Measurements from ENCODE around the gene MISFA. TPM values are rescaled to one million over a fixed set of nuclear protein-coding genes. Genes with fewer than 3 reads are reported as not detected.
A peak's percentile ranks its signal among the peaks of the same experiment; 100 is the strongest.

The MISFA gene
- polyA plus RNA-seq, 1 donor (not counting 4 experiments of a cell fraction or from before 2014, with no cell fraction given), result 0.63 TPM

DNA sequence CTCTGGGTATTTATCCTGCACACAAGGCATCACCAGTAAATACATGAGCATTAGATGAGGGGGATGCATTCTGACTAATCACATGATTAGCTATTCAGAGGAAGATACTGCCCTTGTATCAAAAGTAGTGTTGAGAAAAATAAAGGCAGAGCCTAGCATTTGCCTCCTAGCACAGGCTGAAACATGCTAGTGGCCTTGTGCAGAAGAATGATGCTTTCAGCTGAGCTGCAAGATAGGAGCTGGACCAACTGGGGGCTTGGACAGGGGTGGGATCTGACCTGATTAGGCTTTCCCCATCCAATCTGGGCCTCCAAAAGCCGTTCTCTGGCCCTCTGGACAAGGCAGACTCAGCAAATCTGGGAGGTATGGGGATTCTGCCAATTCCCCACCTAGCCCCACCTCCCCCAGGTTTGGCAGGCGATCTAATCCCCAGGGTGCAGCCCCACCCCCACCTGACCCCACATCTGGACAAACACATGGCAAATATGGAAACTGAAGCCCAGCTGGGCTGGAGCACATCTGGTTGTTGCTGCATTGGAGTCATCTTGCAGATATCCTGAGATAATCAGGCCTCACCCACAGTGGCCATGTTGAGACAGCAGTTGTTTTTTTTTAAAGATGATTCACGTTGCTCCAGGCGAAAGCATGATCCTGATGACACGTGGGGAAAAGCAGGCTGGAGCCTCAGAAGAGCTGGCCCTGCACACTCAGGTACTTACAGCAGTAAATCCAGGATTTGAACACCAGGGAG lies 4.4 kb upstream of the MISFA start:
- Histone ChIP-seq H3K27ac (ENCODE audit: control insufficient read depth, insufficient read depth, low read length) (peak overlapping the region; percentile 66), H3K27me3 (ENCODE audit: control insufficient read depth, extremely low read depth, insufficient read depth, low read length) (no peaks in the 10 kb centered on the region), H3K9me1 (ENCODE audit: control insufficient read depth, extremely low read depth, insufficient read depth, low read length) (no peaks in the 10 kb centered on the region), H4K20me1 (ENCODE audit: control insufficient read depth, extremely low read depth, insufficient read depth, low read length) (no peaks in the 10 kb centered on the region), H3K4me1 (ENCODE audit: control insufficient read depth, extremely low read depth, insufficient read depth, low read length) (peaks cover 26% of the 10 kb centered on the region), H2AFZ (ENCODE audit: control insufficient read depth, low read length) (peak overlapping the region; percentile 50), H3K4me3 (ENCODE audit: control insufficient read depth in 2 of 3, extremely low read depth in 1 of 3, insufficient read depth in 2 of 3, low read depth in 1 of 3, low read length in 3 of 3) (no peak overlapping the region), H3K4me2 (ENCODE audit: control insufficient read depth, extremely low read depth, insufficient read depth, low read depth, low read length) (peak overlapping the region; percentile 50), H3K36me3 (ENCODE audit: control insufficient read depth in 2 of 2, extremely low read depth in 1 of 2, insufficient read depth in 2 of 2, low read length in 2 of 2) (peaks cover 5 to 15% of the 10 kb centered on the region in 2 experiments), H3K79me2 (ENCODE audit: control insufficient read depth, insufficient read depth, low read length) (peaks cover 16% of the 10 kb centered on the region), H3K9me3 (ENCODE audit: control insufficient read depth, low read depth, low read length) (no peaks in the 10 kb centered on the region), H3K9ac (ENCODE audit: control insufficient read depth, extremely low read depth, insufficient read depth, low read length) (peak overlapping the region; percentile 67)
- DNase-seq (ENCODE audit: low read depth, low spot score) (peak; percentile 52), FAIRE-seq (peak; percentile 79)
- dilution Hi-C loops (cut with MboI; ENCODE audit: extremely low pct_ligation_motif_present, low sequenced_read_pairs), result no loop called here
- TF ChIP-seq EZH2 (IDR thresholded peaks at IDR 0.05; ENCODE audit: low read length), result no peak
- TF ChIP-seq, protein P1, sequence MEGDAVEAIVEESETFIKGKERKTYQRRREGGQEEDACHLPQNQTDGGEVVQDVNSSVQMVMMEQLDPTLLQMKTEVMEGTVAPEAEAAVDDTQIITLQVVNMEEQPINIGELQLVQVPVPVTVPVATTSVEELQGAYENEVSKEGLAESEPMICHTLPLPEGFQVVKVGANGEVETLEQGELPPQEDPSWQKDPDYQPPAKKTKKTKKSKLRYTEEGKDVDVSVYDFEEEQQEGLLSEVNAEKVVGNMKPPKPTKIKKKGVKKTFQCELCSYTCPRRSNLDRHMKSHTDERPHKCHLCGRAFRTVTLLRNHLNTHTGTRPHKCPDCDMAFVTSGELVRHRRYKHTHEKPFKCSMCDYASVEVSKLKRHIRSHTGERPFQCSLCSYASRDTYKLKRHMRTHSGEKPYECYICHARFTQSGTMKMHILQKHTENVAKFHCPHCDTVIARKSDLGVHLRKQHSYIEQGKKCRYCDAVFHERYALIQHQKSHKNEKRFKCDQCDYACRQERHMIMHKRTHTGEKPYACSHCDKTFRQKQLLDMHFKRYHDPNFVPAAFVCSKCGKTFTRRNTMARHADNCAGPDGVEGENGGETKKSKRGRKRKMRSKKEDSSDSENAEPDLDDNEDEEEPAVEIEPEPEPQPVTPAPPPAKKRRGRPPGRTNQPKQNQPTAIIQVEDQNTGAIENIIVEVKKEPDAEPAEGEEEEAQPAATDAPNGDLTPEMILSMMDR (optimal IDR thresholded peaks at IDR 0.05 in 1 of 3, IDR thresholded peaks at IDR 0.05 in 1 of 3, conservative IDR thresholded peaks at IDR 0.05 in 1 of 3; ENCODE audit: extremely low read depth in 1 of 3, insufficient read depth in 2 of 3, low read length in 3 of 3), result no peak

GRCh38 chr11:18600915-18601569 lies 1.5 kb downstream of the MISFA start:
- TF ChIP-seq EZH2 (IDR thresholded peaks at IDR 0.05; ENCODE audit: low read length), result no peak
- TF ChIP-seq, protein P1 (optimal IDR thresholded peaks at IDR 0.05 in 1 of 3, IDR thresholded peaks at IDR 0.05 in 1 of 3, conservative IDR thresholded peaks at IDR 0.05 in 1 of 3; ENCODE audit: extremely low read depth in 1 of 3, insufficient read depth in 2 of 3, low read length in 3 of 3), result no peak
- no peak overlapping the region for H3K4me2 ChIP-seq (ENCODE audit: control insufficient read depth, extremely low read depth, insufficient read depth, low read depth, low read length)
- H2AFZ ChIP-seq (ENCODE audit: control insufficient read depth, low read length), result no peak overlapping the region
- H3K36me3 ChIP-seq (ENCODE audit: control insufficient read depth in 2 of 2, extremely low read depth in 1 of 2, insufficient read depth in 2 of 2, low read length in 2 of 2), result peaks cover 7% of the 10 kb centered on the region in 2 experiments
- H3K27ac ChIP-seq (ENCODE audit: control insufficient read depth, insufficient read depth, low read length), result no peak overlapping the region
- H3K27me3 ChIP-seq (ENCODE audit: control insufficient read depth, extremely low read depth, insufficient read depth, low read length), result no peaks in the 10 kb centered on the region
- FAIRE-seq (no peak), DNase-seq (ENCODE audit: low read depth, low spot score) (no peak)
- H3K4me1 ChIP-seq (ENCODE audit: control insufficient read depth, extremely low read depth, insufficient read depth, low read length), result no peaks in the 10 kb centered on the region
- H3K9me3 ChIP-seq (ENCODE audit: control insufficient read depth, low read depth, low read length), result no peaks in the 10 kb centered on the region
- dilution Hi-C loops (cut with MboI; ENCODE audit: extremely low pct_ligation_motif_present, low sequenced_read_pairs), result no loop called here
- no peak overlapping the region for H3K9ac ChIP-seq (ENCODE audit: control insufficient read depth, extremely low read depth, insufficient read depth, low read length)
- no peaks in the 10 kb centered on the region for H3K79me2 ChIP-seq (ENCODE audit: control insufficient read depth, insufficient read depth, low read length)
- no peaks in the 10 kb centered on the region for H4K20me1 ChIP-seq (ENCODE audit: control insufficient read depth, extremely low read depth, insufficient read depth, low read length)
- no peak overlapping the region for H3K4me3 ChIP-seq (ENCODE audit: control insufficient read depth in 2 of 3, extremely low read depth in 1 of 3, insufficient read depth in 2 of 3, low read depth in 1 of 3, low read length in 3 of 3)
- H3K9me1 ChIP-seq (ENCODE audit: control insufficient read depth, extremely low read depth, insufficient read depth, low read length), result no peaks in the 10 kb centered on the region
